NCI-H128 (cell line): ENCODE data around the gene SLC4A11.

Experiments
- DNase-seq: peaks from one replicate; lab custom pipeline; 2025; ENCODE audit not compliant: unreplicated experiment; lab: John Stamatoyannopoulos, UW

SLC4A11 gene

DNA sequence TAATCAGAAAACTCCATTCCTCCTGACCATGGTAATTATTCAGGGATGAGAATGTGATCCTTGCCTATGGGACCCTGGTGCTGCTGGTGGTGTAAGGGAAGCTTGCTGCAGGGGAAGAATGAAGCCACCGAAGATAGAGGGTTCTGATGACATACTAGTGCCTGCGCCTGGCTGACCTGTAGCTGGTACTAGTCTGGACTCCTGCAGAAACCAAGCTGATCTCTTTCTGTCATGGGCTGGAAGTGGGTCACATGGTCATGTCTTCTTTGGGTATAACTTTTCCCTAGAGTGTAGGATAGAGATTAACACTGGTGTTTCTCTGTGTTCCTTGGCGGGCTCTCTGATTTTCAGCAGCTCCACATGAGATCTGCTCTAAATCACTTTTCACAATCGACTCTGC, 8.6 kb upstream of the SLC4A11 start:
- DNase-seq, result no peak

- no peak for DNase-seq
Measured at GRCh38 chr20:3246682-3247081, 7.7 kb upstream of the SLC4A11 start.

DNA sequence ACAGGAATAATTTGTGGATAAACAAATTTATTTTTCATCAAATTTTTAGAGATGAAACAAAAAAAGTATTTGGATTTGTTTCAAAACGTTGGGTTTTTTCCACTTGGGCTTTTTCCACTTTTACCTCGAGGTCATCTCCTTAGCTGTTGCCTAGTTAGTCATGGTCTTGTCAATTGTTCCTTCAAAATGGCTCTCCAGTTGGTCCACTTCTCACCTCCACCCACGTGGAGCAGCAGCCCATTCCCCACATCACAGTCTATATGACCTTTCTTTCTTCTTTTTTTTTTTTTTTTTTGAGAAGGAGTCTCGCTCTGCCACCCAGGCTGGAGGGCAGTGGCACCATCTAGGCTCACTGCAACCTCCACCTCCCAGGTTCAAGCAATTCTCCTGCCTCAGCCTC, 6.7 kb upstream of the SLC4A11 start:
- DNase-seq, result no peak

DNA sequence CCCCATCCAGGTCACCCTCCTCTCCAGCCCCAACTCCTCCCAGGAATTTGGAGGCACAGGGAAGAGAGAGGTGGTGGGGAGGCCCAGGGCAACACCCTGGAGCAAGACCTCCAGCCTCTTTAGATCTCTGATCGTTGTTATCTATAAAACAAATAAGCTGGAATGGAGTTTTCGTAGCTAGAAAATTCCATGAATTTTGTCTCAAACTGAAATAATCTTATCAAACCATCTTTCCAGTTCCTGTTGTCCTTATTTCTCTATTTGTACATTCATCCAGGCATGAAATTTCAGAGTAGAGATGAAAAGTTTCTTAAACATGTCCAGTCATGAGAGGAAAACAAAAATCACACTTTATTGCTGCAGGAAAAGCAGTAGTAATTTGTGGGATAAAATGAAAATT, 6.2 kb upstream of the SLC4A11 start:
- DNase-seq, result no peak

GRCh38 chr20:3244613-3245012, 5.6 kb upstream of the SLC4A11 start:
- no peak for DNase-seq

DNA sequence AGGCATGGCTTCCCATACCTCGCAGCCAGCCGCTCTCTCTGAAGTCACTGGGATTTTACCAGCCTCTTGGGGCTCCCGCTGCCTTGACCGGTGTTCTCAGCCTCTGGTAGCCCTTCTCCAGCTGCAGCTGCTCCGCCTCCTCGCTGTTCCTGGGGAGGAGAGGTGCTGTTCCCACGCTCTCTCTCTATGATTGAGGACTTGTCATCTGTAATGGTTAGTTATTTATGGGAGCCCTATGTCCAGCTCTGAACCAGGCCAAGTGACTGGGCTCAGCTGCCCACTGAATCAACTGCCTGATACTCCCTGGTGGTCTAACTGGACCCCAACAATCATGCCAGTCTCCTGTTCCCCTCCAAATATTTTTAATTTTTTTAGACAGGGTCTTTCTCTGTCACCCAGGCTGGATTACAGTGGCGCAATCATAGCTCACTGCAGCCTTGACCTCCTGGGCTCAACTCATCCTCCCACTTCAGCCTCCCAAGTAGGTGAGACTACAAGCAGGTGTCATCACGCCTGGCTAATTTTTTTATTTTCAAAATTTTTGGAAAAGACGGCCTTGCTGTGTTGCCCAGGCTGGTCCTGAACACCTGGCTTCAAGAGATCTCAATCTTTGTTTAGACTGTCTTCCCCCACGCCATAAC, 4.8 kb upstream of the SLC4A11 start:
- no peak for DNase-seq

DNA sequence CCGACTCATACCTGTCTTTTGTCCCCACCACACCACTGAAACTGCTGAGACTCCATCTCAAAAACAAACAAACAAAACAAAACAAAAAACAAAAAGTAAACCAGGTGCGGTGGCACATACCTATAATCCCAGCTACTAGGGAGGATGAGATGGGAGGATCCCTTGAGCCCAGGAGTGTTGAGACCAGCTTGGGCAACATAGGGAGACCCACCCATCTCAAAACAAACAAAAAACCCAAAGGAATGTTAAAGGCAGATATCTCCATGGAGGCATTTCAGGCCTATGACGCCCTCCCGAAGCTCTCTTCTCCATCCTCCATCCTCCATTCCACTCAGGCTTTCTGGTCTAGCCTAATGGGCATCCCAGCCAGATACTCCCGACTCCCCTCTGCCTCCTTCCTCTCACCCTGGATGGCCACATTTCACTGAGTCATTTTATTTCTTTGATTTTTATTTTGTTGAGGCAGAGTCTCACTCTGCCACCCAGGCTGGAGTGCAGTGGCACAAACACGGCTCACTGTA, 3.2 kb upstream of the SLC4A11 start:
- no peak for DNase-seq

DNA sequence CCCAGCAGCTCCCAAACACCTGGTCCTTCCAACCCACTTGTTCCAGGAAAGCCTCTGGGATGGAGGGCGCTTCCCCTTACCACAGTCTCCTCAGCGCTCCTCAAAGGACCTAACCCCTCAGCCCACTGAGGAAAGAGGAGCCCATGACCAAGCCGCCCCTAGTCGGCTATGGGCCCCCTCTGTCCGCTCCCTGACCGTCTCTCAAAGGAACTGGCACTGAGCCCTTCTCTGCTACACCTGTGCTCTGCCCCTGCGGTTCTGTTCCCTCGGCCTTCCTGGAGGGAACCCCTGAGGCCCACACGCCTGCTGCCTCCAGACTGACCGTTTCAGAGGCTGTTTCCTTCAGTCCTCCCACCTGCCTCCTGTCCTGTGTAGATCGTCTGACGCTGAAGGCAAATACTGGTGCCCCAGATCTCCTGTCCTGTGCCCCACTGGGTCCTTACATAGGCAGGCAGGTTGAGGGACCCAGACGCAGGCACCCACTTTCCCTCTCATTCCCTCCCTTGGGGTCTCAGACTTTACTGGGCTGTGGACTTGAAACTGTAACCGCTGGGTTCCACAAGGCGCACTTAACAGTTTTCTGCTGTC, 1.9 kb upstream of the SLC4A11 start:
- no peak for DNase-seq

DNA sequence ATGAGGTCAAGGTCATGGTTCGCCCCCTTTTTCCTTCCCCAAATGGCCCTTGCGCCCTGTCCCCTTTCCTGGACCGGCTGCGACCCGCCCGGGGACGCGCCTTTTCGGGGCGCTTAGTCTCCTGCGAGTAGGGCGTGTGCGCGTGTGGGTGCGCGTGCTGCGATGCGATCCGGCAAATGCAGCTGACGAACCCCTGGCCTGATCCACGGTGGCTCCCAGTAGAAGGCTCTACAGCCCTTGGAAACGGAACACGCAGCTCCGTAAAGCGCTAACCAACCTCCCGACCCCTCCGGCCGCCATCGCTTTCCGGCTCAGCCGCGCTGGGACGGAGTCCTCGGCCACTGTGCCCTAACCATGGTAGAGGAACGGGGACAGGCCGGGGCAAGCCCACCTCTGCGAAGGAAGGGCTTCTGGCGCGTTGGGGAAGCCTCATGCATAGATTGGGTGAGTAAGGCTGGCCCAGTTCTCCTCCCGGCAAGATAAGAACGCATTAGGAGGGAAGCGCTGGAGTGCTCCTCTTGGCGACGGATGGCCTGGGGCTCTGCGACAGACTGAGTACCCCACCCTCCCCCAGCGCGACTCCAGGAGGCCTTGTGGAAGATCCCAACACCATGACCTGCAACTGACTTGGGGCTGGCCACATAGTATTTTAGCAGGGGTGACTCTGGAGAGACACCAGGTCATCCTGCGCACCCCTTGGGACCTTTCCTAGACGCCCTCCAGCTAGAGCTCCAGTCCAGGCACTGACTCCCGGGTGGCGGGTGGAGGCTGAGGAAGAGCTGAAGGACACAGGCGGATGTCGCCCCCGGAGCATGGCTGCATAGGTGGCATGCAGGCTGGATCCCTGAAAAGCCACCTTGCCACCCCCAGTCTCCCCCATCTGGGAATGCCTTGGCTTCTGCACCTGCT, 1.1 kb upstream of the SLC4A11 start:
- no peak for DNase-seq

DNA sequence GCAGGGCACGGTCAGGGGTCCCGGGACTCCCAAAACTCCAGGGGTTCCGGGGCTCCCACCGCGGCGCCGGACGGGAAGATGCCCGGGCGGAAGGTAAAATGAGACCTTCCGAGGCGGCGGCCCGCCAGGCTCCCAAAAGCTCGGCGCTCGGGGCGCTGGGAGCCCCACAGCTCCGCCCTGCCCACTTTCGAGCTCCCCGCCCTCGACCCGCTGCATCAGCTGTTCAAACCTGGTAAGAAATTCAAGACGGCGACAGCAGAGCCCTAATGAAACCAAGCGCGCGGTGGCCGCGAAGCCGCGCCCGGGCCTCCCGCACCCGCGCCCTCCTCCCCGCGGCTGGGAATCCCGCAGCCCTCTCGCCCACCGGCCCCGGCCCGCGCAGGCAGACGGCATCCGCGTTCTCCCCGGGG, 369 bp downstream of the SLC4A11 start:
- no peak for DNase-seq

- no peak for DNase-seq
Measured at GRCh38 chr20:3237958-3238615, 903 bp downstream of the SLC4A11 start.

DNA sequence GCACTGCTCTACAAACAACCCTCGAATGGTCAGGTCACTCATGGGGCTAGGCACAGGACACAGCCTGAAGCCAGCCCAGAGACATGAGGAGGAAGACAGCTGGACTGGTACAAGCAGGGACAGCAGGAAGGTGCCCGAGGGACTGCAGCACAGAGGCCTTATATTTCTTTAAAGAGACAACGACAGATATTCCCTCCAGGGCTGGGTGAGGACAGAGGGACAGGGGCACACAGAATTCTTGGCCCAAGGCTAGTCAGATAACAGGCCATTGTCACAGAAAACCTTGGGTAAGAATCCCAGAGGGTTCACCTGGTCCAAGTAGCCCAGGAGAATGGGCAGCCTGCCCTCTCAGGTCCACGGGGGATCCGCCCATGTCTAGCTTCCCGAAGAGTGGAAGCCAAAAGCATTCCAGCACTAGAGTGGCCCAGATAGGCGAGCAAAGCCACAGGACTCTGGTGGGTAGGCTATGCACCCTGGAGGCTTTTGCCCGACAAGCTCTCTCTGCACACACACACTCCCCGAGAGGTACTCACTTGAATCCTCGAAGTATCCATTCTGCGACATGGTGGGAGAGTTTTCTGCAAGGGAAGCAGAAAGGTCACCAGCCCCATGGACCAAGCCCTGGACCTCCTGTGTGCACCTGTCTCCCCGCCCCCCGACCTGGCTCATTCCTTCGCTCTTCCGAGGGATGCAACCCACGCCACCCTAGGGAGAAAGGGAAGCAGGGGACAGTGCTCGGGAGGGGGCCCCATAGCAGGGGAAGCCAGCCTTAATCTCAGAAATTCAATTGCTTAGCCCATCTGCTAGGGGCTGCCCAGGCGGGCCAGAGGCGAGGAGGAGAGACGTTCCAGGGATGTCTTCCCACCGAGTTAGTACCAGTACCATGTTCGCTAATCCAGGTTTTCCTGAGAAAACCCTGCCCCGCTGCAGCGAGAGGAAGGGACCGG, 1.7 kb downstream of the SLC4A11 start:
- DNase-seq, result no peak

DNA sequence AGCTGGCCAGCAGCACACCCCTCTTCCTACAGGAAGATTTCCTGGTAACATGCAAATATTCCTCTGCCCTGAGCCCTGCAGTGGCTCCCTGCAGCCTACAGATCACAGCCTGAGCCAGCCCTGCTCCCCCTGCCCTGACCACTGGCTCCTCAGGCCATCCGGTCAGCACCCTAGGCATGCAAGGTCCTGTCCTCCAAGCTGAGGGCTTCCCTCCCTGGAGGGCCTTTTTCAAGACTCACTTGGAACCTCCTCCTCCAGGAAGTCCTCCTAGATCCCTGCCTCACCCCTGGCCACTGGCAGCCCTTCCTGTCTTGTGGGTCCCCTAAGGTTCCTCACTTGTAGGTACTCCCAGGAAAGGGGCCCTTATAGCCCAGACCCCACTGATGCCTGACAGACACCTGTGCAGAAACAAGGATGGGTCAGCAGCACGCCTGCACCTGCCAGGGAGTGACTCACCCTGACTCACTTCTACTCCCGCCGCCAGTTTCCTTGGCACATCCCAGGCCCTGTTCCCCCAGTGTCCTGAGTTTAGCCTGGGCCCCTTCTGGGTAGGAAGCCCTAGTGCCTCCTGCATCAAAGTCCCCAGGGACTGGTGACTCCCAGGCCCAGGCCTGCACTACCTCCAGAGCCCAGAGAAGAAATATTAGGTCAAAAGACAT, 3.2 kb downstream of the SLC4A11 start:
- no peak for DNase-seq

- DNase-seq, result no peak
Measured at GRCh38 chr20:3233991-3234498, 4.9 kb downstream of the SLC4A11 start.

GRCh38 chr20:3233131-3233990, 5.6 kb downstream of the SLC4A11 start:
- no peak for DNase-seq

GRCh38 chr20:3231889-3232588, 7.0 kb downstream of the SLC4A11 start:
- no peak for DNase-seq

- DNase-seq, result no peak
Measured at GRCh38 chr20:3231116-3231515, 7.9 kb downstream of the SLC4A11 start.

GRCh38 chr20:3229798-3230197, 9.2 kb downstream of the SLC4A11 start:
- no peak for DNase-seq
